NCI-H1436 (cell line): ENCODE results near the gene CTDP1.

ENCODE experiments used
- DNase-seq: peaks from one replicate; lab custom pipeline; 2025; lab: John Stamatoyannopoulos, UW

CTDP1 gene

GRCh38 chr18:79679552-79680099 lies at the start of gene CTDP1:
Gene CTDP1 (plus strand): TSS chr18:79679803. CDS start chr18:79679948, 145 bp downstream.
- peak; percentile 92 for DNase-seq

GRCh38 chr18:79630281-79631095 lies 49.1 kb upstream of the CTDP1 start:
- peak; percentile 6 for DNase-seq

- no peak for DNase-seq
Measured at GRCh38 chr18:79631096-79631507, 48.5 kb upstream of the CTDP1 start.

GRCh38 chr18:79631761-79632446 lies 47.7 kb upstream of the CTDP1 start:
- no peak for DNase-seq

- no peak for DNase-seq
Measured at GRCh38 chr18:79632765-79633164, 46.8 kb upstream of the CTDP1 start.

GRCh38 chr18:79634186-79634585 lies 45.4 kb upstream of the CTDP1 start:
- DNase-seq: no peak

- no peak for DNase-seq
Measured at GRCh38 chr18:79634593-79635426, 44.8 kb upstream of the CTDP1 start.

GRCh38 chr18:79635427-79635726 lies 44.2 kb upstream of the CTDP1 start:
- no peak for DNase-seq

GRCh38 chr18:79637181-79637920 lies 42.3 kb upstream of the CTDP1 start:
- DNase-seq: no peak

GRCh38 chr18:79637921-79638909 lies 41.4 kb upstream of the CTDP1 start:
- no peak for DNase-seq

GRCh38 chr18:79639072-79639829 lies 40.4 kb upstream of the CTDP1 start:
- DNase-seq: no peak

- DNase-seq: no peak
Measured at GRCh38 chr18:79640064-79640672, 39.4 kb upstream of the CTDP1 start.

- DNase-seq: no peak
Measured at GRCh38 chr18:79640875-79641274, 38.7 kb upstream of the CTDP1 start.

GRCh38 chr18:79641722-79642497 lies 37.7 kb upstream of the CTDP1 start:
- no peak for DNase-seq

- no peak for DNase-seq
Measured at GRCh38 chr18:79642626-79643025, 37.0 kb upstream of the CTDP1 start.

- DNase-seq: no peak
Measured at GRCh38 chr18:79643054-79643984, 36.3 kb upstream of the CTDP1 start.

- peak; percentile 86 for DNase-seq
Measured at GRCh38 chr18:79644006-79644665, 35.5 kb upstream of the CTDP1 start.
